Keratinocyte (primary cell): ENCODE measurements around the gene KIF5A. TPM values are rescaled to one million over a fixed set of nuclear protein-coding genes. Genes with fewer than 3 reads are reported as not detected.

Experiments
- DNase-seq: peaks from one replicate; pipeline ENCODE4 v3.0.0-alpha.2; 2011; ENCODE audit warnings: low read depth, missing footprints, low spot score
- FAIRE-seq: peaks from 2 replicates; lab custom pipeline; 2011; peaks lifted over from hg19 to GRCh38; lab: Jason Lieb, UNC
- H2AFZ ChIP-seq: 2 replicates; pipeline ENCODE4 v1.6.0; 2012; ENCODE audit warnings: low read length, control low read depth, inconsistent platforms; ENCODE audit not compliant: control insufficient read depth
- H3K27ac ChIP-seq: 2 replicates; pipeline ENCODE4 v1.5.1; 2011; ENCODE audit warnings: low read length; ENCODE audit not compliant: control insufficient read depth, insufficient read depth
- H3K27me3 ChIP-seq: 3 replicates; pipeline ENCODE4 v1.6.0; 2011; ENCODE audit warnings: low read length; ENCODE audit not compliant: control insufficient read depth, insufficient read depth; ENCODE audit errors: extremely low read depth
- H3K36me3 ChIP-seq, 2 experiments: 2 replicates in 1 of 2; 3 replicates in 1 of 2; pipeline ENCODE4 v1.5.1; 2011; ENCODE audit warnings: low read length in 2 of 2, mild to moderate bottlenecking in 1 of 2; ENCODE audit not compliant: control insufficient read depth in 2 of 2, insufficient read depth in 2 of 2; ENCODE audit errors: extremely low read depth in 1 of 2
- H3K4me1 ChIP-seq: 3 replicates; pipeline ENCODE4 v1.5.1; 2011; ENCODE audit warnings: low read length; ENCODE audit not compliant: control insufficient read depth, insufficient read depth; ENCODE audit errors: extremely low read depth
- H3K4me2 ChIP-seq: 3 replicates; pipeline ENCODE4 v1.6.0; 2011; ENCODE audit warnings: low read depth, low read length; ENCODE audit not compliant: control insufficient read depth, insufficient read depth; ENCODE audit errors: extremely low read depth
- H3K4me3 ChIP-seq, 3 experiments: fragments of 200-600 bp in 1 of 3; sonication (generic) in 1 of 3; 2 replicates in 2 of 3; 3 replicates in 1 of 3; pipeline ENCODE4 v1.5.1; 2011 to 2016; ENCODE audit warnings: low read length in 3 of 3, mild to moderate bottlenecking in 3 of 3, control low read depth in 2 of 3, inconsistent platforms in 1 of 3, low read depth in 1 of 3, mixed read lengths in 1 of 3, mixed run types in 1 of 3, moderate library complexity in 1 of 3; ENCODE audit not compliant: control insufficient read depth in 2 of 3, insufficient read depth in 2 of 3; ENCODE audit errors: extremely low read depth in 1 of 3
- H3K79me2 ChIP-seq: 2 replicates; pipeline ENCODE4 v1.6.0; 2012; ENCODE audit warnings: low read length; ENCODE audit not compliant: control insufficient read depth, insufficient read depth
- H3K9ac ChIP-seq: 3 replicates; pipeline ENCODE4 v1.6.0; 2011; ENCODE audit warnings: low read length; ENCODE audit not compliant: control insufficient read depth, insufficient read depth; ENCODE audit errors: extremely low read depth
- H3K9me1 ChIP-seq: 3 replicates; pipeline ENCODE4 v1.6.0; 2011; ENCODE audit warnings: low read length; ENCODE audit not compliant: control insufficient read depth, insufficient read depth; ENCODE audit errors: extremely low read depth
- H3K9me3 ChIP-seq: 2 replicates; pipeline ENCODE4 v1.5.1; 2012; ENCODE audit warnings: low read depth, low read length; ENCODE audit not compliant: control insufficient read depth
- H4K20me1 ChIP-seq: 3 replicates; pipeline ENCODE4 v1.6.0; 2011; ENCODE audit warnings: low read length; ENCODE audit not compliant: control insufficient read depth, insufficient read depth; ENCODE audit errors: extremely low read depth
- EZH2 ChIP-seq: IDR thresholded peaks from one replicate; pipeline ENCODE4 v1.6.1; 2012; ENCODE audit warnings: inconsistent platforms, mild to moderate bottlenecking, low read length, moderate library complexity
- dilution Hi-C: fragments of 300-500 bp; cut with MboI; formaldehyde crosslinking; loops from one replicate; pipeline ENCODE4 v1.7.0; 2020; ENCODE audit warnings: low sequenced_read_pairs; ENCODE audit not compliant: extremely low pct_ligation_motif_present
- polyA plus RNA-seq, 5 experiments: library from polyadenylated mRNA; depleted of rRNA in 3 of 5; stranded (reverse) in 3 of 5; stranded (forward) in 1 of 5; unstranded in 1 of 5; fragments of >200 nt; gene quantifications; 1 replicate in 1 of 5; 2 replicates in 3 of 5; 3 replicates in 1 of 5; pipeline versions ENCODE4 v1.2.1 to v1.2.3, GENCODE V29; 2011 to 2012; ENCODE audit warnings: missing spikeins in 2 of 5, low read depth in 1 of 5, low replicate concordance in 1 of 5
- TF ChIP-seq, protein P1 (sequence below), 3 experiments: IDR thresholded peaks in 1 of 3; conservative IDR thresholded peaks in 1 of 3; optimal IDR thresholded peaks in 1 of 3; 2 replicates in 2 of 3; 3 replicates in 1 of 3; pipeline versions ENCODE3 to v1.5.1; 2011; ENCODE audit warnings: low read length in 3 of 3, mild to moderate bottlenecking in 3 of 3, moderate library complexity in 2 of 3, control low read depth in 1 of 3, inconsistent platforms in 1 of 3; ENCODE audit not compliant: insufficient read depth in 2 of 3; ENCODE audit errors: extremely low read depth in 1 of 3

KIF5A gene
- polyA plus RNA-seq, 1 donor (not counting 4 experiments of a cell fraction or from before 2014, with no cell fraction given): 0.05 TPM

- no peaks in the 10 kb centered on the region for H3K79me2 ChIP-seq
- no peak overlapping the region for H3K9ac ChIP-seq
- H3K27ac ChIP-seq: no peak overlapping the region
- peaks cover 14% of the 10 kb centered on the region for H3K27me3 ChIP-seq
- no peaks in the 10 kb centered on the region for H3K36me3 ChIP-seq
- H2AFZ ChIP-seq: no peak overlapping the region
- H3K4me2 ChIP-seq: no peak overlapping the region
- H3K9me1 ChIP-seq: no peaks in the 10 kb centered on the region
- peak; percentile 80 for FAIRE-seq
- H3K4me1 ChIP-seq: no peaks in the 10 kb centered on the region
- no peaks in the 10 kb centered on the region for H4K20me1 ChIP-seq
- no peak overlapping the region for H3K4me3 ChIP-seq
- dilution Hi-C loops: loop anchor here (25.0 kb wide), 1 partner anchor 154 kb away; the partner anchor contains the start of genes AGAP2 and TSPAN31
- TF ChIP-seq EZH2: no peak
- TF ChIP-seq, protein P1, sequence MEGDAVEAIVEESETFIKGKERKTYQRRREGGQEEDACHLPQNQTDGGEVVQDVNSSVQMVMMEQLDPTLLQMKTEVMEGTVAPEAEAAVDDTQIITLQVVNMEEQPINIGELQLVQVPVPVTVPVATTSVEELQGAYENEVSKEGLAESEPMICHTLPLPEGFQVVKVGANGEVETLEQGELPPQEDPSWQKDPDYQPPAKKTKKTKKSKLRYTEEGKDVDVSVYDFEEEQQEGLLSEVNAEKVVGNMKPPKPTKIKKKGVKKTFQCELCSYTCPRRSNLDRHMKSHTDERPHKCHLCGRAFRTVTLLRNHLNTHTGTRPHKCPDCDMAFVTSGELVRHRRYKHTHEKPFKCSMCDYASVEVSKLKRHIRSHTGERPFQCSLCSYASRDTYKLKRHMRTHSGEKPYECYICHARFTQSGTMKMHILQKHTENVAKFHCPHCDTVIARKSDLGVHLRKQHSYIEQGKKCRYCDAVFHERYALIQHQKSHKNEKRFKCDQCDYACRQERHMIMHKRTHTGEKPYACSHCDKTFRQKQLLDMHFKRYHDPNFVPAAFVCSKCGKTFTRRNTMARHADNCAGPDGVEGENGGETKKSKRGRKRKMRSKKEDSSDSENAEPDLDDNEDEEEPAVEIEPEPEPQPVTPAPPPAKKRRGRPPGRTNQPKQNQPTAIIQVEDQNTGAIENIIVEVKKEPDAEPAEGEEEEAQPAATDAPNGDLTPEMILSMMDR (optimal IDR thresholded peaks at IDR 0.05 in 1 of 3, IDR thresholded peaks at IDR 0.05 in 1 of 3, conservative IDR thresholded peaks at IDR 0.05 in 1 of 3; ENCODE audit: extremely low read depth in 1 of 3, insufficient read depth in 2 of 3, low read length in 3 of 3): peak; percentile 81 to 96 (median 91)
- DNase-seq: peak; percentile 30
- H3K9me3 ChIP-seq: no peaks in the 10 kb centered on the region
Observed at GRCh38 chr12:57583008-57583831, 33.4 kb downstream of the KIF5A start.

DNA sequence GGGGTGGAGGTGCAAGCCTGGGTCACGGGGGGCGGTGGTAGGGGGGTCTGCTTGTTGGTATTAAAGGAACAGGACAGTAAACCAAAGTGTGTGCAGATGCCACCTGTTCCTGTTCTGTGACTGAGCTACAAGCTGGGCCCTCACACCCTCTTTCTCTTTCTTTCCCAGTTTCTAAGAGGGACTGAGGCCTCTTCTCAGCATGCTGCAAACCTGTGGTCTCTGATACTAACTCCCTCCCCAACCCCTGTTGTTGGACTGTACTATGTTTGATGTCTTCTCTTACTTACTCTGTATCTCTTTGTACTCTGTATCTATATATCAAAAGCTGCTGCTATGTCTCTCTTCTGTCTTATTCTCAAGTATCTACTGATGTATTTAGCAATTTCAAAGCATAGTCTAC lies 34.2 kb downstream of the KIF5A start:
- H2AFZ ChIP-seq: no peak overlapping the region
- H3K27me3 ChIP-seq: peaks cover 14% of the 10 kb centered on the region
- no peak for DNase-seq
- H3K9me1 ChIP-seq: no peaks in the 10 kb centered on the region
- no peaks in the 10 kb centered on the region for H4K20me1 ChIP-seq
- no peak for FAIRE-seq
- H3K4me3 ChIP-seq: no peak overlapping the region
- TF ChIP-seq, protein P1 (optimal IDR thresholded peaks at IDR 0.05 in 1 of 3, IDR thresholded peaks at IDR 0.05 in 1 of 3, conservative IDR thresholded peaks at IDR 0.05 in 1 of 3; ENCODE audit: extremely low read depth in 1 of 3, insufficient read depth in 2 of 3, low read length in 3 of 3): no peak
- TF ChIP-seq EZH2: no peak
- H3K4me2 ChIP-seq: no peak overlapping the region
- H3K9ac ChIP-seq: no peak overlapping the region
- H3K36me3 ChIP-seq: no peaks in the 10 kb centered on the region
- dilution Hi-C loops: loop anchor here (25.0 kb wide), 1 partner anchor 153 kb away; the partner anchor contains the start of genes AGAP2 and TSPAN31
- no peaks in the 10 kb centered on the region for H3K9me3 ChIP-seq
- H3K27ac ChIP-seq: no peak overlapping the region
- H3K79me2 ChIP-seq: no peaks in the 10 kb centered on the region
- no peaks in the 10 kb centered on the region for H3K4me1 ChIP-seq
